ENCODE measurements around the gene SYT17. TPM values are rescaled to one million over a fixed set of nuclear protein-coding genes. Genes with fewer than 3 reads are reported as not detected.

Gene SYT17
- polyA plus RNA-seq, 2 of the 4 experiments (the other 2 are of a cell fraction) = 9.8 to 18.7 TPM

GRCh38 chr16:19295393-19295792, 127.4 kb downstream of the SYT17 start:
- POLR2A ChIA-PET = no interaction called here
- Histone ChIP-seq H3K4me1 (peaks cover 19% of the 10 kb centered on the region), H3K4me2 (no peak overlapping the region), H3K27ac (no peak overlapping the region), H3K4me3 (no peak overlapping the region), H3K9me3 (no peaks in the 10 kb centered on the region)
- FAIRE-seq (no peak), DNase-seq (ENCODE audit: low read depth in 1 of 2, low spot score in 1 of 2) (no peak), ATAC-seq (no peak)
- TF ChIP-seq SMC3 (IDR thresholded peaks at IDR 0.05) (no peak), E2F6 (IDR thresholded peaks at IDR 0.05; ENCODE audit: borderline replicate concordance, low read depth) (no peak), HOXB13 (CRISPR knock-in tag; IDR thresholded peaks at IDR 0.05; ENCODE audit: low read depth) (no peak), NPAS2 (CRISPR knock-in tag; IDR thresholded peaks at IDR 0.05; ENCODE audit: borderline replicate concordance) (no peak), ELK1 (IDR thresholded peaks at IDR 0.05; ENCODE audit: low read depth, low read length) (no peak), MAZ (IDR thresholded peaks at IDR 0.05; ENCODE audit: borderline replicate concordance, low read depth, low read length) (no peak), NR3C1 (IDR thresholded peaks at IDR 0.05) (no peak), CEBPB (IDR thresholded peaks at IDR 0.05) (no peak), NFE2L2 (conservative IDR thresholded peaks at IDR 0.05; ENCODE audit: low read length) (no peak), HOXA7 (CRISPR knock-in tag; IDR thresholded peaks at IDR 0.05) (no peak), CHD4 (IDR thresholded peaks at IDR 0.05; ENCODE audit: borderline replicate concordance) (no peak), HMGXB4 (CRISPR knock-in tag; IDR thresholded peaks at IDR 0.05; ENCODE audit: borderline replicate concordance) (no peak), CBX2 (IDR thresholded peaks at IDR 0.05; ENCODE audit: borderline replicate concordance, low read depth) (no peak), ZC3H11A (IDR thresholded peaks at IDR 0.05) (no peak), FOSL2 (IDR thresholded peaks at IDR 0.05) (no peak), FOSL2 (CRISPR knock-in tag; IDR thresholded peaks at IDR 0.05) (no peak)
- 43% methylated on average over 2 of the region's 2 CpGs for WGBS (ENCODE audit: missing lambda C conversion rate)
- CTCF ChIA-PET = interaction anchor here (1.4 kb wide), 1 partner anchor 11 kb away, joined by 3 read pairs; no protein-coding TSS in a partner anchor

GRCh38 chr16:19297454-19297853, 129.4 kb downstream of the SYT17 start:
- peaks cover 9% of the 10 kb centered on the region for H3K4me1 ChIP-seq
- ATAC-seq = no peak
- no peak for FAIRE-seq
- TF ChIP-seq HEYL (CRISPR knock-in tag; IDR thresholded peaks at IDR 0.05) (no peak), PHF8 (IDR thresholded peaks at IDR 0.05; ENCODE audit: borderline replicate concordance, low read depth) (no peak), ZSCAN20 (CRISPR knock-in tag; IDR thresholded peaks at IDR 0.05) (no peak), TFCP2L1 (CRISPR knock-in tag; IDR thresholded peaks at IDR 0.05) (no peak), EHF (CRISPR knock-in tag; IDR thresholded peaks at IDR 0.05) (no peak), EP300 (IDR thresholded peaks at IDR 0.05) (no peak), SREBF2 (IDR thresholded peaks at IDR 0.05) (no peak)
- H3K27ac ChIP-seq = no peak overlapping the region
- 27% methylated on average over 1 of the region's 1 CpG for WGBS (ENCODE audit: missing lambda C conversion rate)
- no peak for DNase-seq (ENCODE audit: low read depth in 1 of 2, low spot score in 1 of 2)
- H3K9me3 ChIP-seq = no peaks in the 10 kb centered on the region
- H3K4me3 ChIP-seq = no peak overlapping the region
- POLR2A ChIA-PET = no interaction called here
- no peak overlapping the region for H3K4me2 ChIP-seq
- CTCF ChIA-PET = interaction anchor here (1.1 to 1.2 kb wide), 2 partner anchors 10 to 118 kb away, joined by 3 to 5 read pairs; no protein-coding TSS in a partner anchor

Data from A549 (cell line).